K562 (cell line): ENCODE data around the gene FGFR4. TPM values are rescaled to one million over a fixed set of nuclear protein-coding genes. Genes with fewer than 3 reads are reported as not detected.

Experiments
- BCL6 ChIP-seq: fragments of 250-450 bp; sonication (Bioruptor Pico); IDR thresholded peaks from 2 replicates; pipeline ENCODE4 v1.4.0; 2020
- FOXJ2 ChIP-seq: fragments of 200-800 bp; sonication (Bioruptor generic); IDR thresholded peaks from 2 replicates; pipeline ENCODE4 v1.6.1; 2016; ENCODE audit warnings: missing genetic modification characterization, missing compliant biosample characterization
- ILF3 ChIP-seq: fragments of 450-650 bp; IDR thresholded peaks from 2 replicates; pipeline ENCODE4 v1.6.1; 2018; ENCODE audit warnings: antibody characterized with exemption, mild to moderate bottlenecking, moderate library complexity, borderline replicate concordance
- MCM5 ChIP-seq: fragments of 450-650 bp; IDR thresholded peaks from 2 replicates; pipeline ENCODE4 v1.6.1; 2016; ENCODE audit warnings: low read depth
- NR0B1 ChIP-seq: fragments of 450-650 bp; IDR thresholded peaks from one replicate; pipeline ENCODE4 v1.6.1; 2018; ENCODE audit warnings: mild to moderate bottlenecking, moderate library complexity; ENCODE audit not compliant: partially characterized antibody
- PCBP2 ChIP-seq: fragments of 200-400 bp; formaldehyde crosslinking; IDR thresholded peaks from 2 replicates; pipeline ENCODE4 v1.6.1; 2018; ENCODE audit warnings: low read length, low read depth, mild to moderate bottlenecking, moderate library complexity; ENCODE audit not compliant: poor library complexity, severe bottlenecking
- POLR2AphosphoS5 ChIP-seq: IDR thresholded peaks from 2 replicates; pipeline ENCODE4 v1.6.1; 2011; ENCODE audit warnings: mild to moderate bottlenecking, low read depth, low read length, moderate library complexity; ENCODE audit not compliant: control insufficient read depth, insufficient read depth
- POLR3A ChIP-seq: IDR thresholded peaks from 2 replicates; pipeline ENCODE4 v1.6.1; 2011; ENCODE audit warnings: borderline replicate concordance, mild to moderate bottlenecking, moderate library complexity; ENCODE audit not compliant: insufficient read length, insufficient read depth; ENCODE audit errors: extremely low read depth
- PREB ChIP-seq: sonication (generic); formaldehyde crosslinking; IDR thresholded peaks from 2 replicates; pipeline ENCODE4 v1.8.1; 2023; ENCODE audit warnings: mild to moderate bottlenecking, missing genetic modification reagents
- SP1 ChIP-seq: sonication (generic); formaldehyde crosslinking; IDR thresholded peaks from 2 replicates; pipeline ENCODE4 v1.8.1; 2022; ENCODE audit warnings: mild to moderate bottlenecking, missing genetic modification reagents
- STAG1 ChIP-seq: sonication (generic); formaldehyde crosslinking; IDR thresholded peaks from 2 replicates; pipeline ENCODE4 v1.5.0; 2020; ENCODE audit warnings: missing genetic modification reagents, borderline replicate concordance
- TEAD4 ChIP-seq, 2 experiments: sonication (generic) in 1 of 2; formaldehyde crosslinking in 1 of 2; IDR thresholded peaks; 2 replicates each; pipeline versions ENCODE4 v1.6.1 to v1.8.0; 2012 to 2022; ENCODE audit warnings: borderline replicate concordance in 1 of 2, inconsistent platforms in 1 of 2, low read length in 1 of 2, mild to moderate bottlenecking in 1 of 2, missing genetic modification reagents in 1 of 2
- TRIM24 ChIP-seq, 2 experiments: fragments of 450-650 bp; IDR thresholded peaks; 2 replicates each; pipeline ENCODE4 v1.6.1; 2016
- ZNF212 ChIP-seq: fragments of 450-650 bp; formaldehyde crosslinking; IDR thresholded peaks from 2 replicates; pipeline ENCODE4 v1.4.0; 2020; ENCODE audit warnings: mild to moderate bottlenecking
- ZZZ3 ChIP-seq: fragments of 450-650 bp; IDR thresholded peaks from 2 replicates; pipeline ENCODE4 v1.6.1; 2016; ENCODE audit warnings: antibody characterized with exemption, mild to moderate bottlenecking, moderate library complexity
- polyA plus RNA-seq, 8 experiments: library from polyadenylated mRNA; depleted of rRNA in 4 of 8; stranded (reverse) in 5 of 8; unstranded in 3 of 8; fragments of >200 nt; fragmentation: Nextera tagmentation in 2 of 8; fragmentation: Illumina TruSeq in 1 of 8; extraction: Ambion mirVana in 2 of 8; extraction: Trizol in 1 of 8; gene quantifications; 2 replicates each; pipeline versions ENCODE4 v1.2.1 to v1.2.3, GENCODE V29; 2011 to 2014; ENCODE audit warnings: inconsistent platforms in 1 of 8, missing spikeins in 1 of 8
- total RNA-seq, 7 experiments: library from RNA; depleted of rRNA in 6 of 7; stranded (reverse); fragments of >200 nt in 6 of 7; fragmentation: Illumina TruSeq in 2 of 7; extraction: Trizol in 2 of 7; gene quantifications; 2 replicates each; pipeline versions ENCODE4 v1.2.1 to v1.2.3, GENCODE V29; 2011 to 2021; ENCODE audit warnings: low replicate concordance in 1 of 7
- TF ChIP-seq, protein P1 (sequence below): fragments of 450-650 bp; IDR thresholded peaks from 2 replicates; pipeline ENCODE4 v1.6.1; 2017; ENCODE audit warnings: antibody characterized with exemption, mild to moderate bottlenecking
- TF ChIP-seq, protein P2 (sequence below): sonication (generic); formaldehyde crosslinking; IDR thresholded peaks from 2 replicates; pipeline ENCODE4 v1.8.0; 2022; ENCODE audit warnings: missing genetic modification reagents, mild to moderate bottlenecking, moderate library complexity, borderline replicate concordance

FGFR4 gene
- total and polyA plus RNA-seq, 9 of the 15 experiments (the other 6 are each of a cell fraction or from before 2014, with no cell fraction given), result 0.76 to 35.4 (median 7.5) TPM

- TF ChIP-seq PREB (CRISPR knock-in tag) (0 out of 2 replicates have a peak, but pooled peaks have one; percentile 29), ILF3 (no peak), PCBP2 (no peak), TRIM24 (IDR thresholded peaks at IDR 0.05) (peak; percentile 34 to 68; a peak in 2 of 4 replicates), BCL6 (no peak), NR0B1 (no peak), FOXJ2 (tag) (peak; percentile 27; the same call in 1 of the 2 replicates), ZZZ3 (no peak), TEAD4 (IDR thresholded peaks at IDR 0.05; ENCODE audit: low read length) (peak; percentile 68; the same call in 1 of the 2 replicates), TEAD4 (CRISPR knock-in tag; IDR thresholded peaks at IDR 0.05; ENCODE audit: borderline replicate concordance) (no peak), STAG1 (CRISPR knock-in tag) (peak; percentile 93), MCM5 (no peak), POLR2AphosphoS5 (peak; percentile 26; the same call in 1 of the 2 replicates), SP1 (peak; percentile 53; the same call in 1 of the 2 replicates), POLR3A (no peak), ZNF212 (CRISPR knock-in tag) (no peak)
- TF ChIP-seq, protein P1, sequence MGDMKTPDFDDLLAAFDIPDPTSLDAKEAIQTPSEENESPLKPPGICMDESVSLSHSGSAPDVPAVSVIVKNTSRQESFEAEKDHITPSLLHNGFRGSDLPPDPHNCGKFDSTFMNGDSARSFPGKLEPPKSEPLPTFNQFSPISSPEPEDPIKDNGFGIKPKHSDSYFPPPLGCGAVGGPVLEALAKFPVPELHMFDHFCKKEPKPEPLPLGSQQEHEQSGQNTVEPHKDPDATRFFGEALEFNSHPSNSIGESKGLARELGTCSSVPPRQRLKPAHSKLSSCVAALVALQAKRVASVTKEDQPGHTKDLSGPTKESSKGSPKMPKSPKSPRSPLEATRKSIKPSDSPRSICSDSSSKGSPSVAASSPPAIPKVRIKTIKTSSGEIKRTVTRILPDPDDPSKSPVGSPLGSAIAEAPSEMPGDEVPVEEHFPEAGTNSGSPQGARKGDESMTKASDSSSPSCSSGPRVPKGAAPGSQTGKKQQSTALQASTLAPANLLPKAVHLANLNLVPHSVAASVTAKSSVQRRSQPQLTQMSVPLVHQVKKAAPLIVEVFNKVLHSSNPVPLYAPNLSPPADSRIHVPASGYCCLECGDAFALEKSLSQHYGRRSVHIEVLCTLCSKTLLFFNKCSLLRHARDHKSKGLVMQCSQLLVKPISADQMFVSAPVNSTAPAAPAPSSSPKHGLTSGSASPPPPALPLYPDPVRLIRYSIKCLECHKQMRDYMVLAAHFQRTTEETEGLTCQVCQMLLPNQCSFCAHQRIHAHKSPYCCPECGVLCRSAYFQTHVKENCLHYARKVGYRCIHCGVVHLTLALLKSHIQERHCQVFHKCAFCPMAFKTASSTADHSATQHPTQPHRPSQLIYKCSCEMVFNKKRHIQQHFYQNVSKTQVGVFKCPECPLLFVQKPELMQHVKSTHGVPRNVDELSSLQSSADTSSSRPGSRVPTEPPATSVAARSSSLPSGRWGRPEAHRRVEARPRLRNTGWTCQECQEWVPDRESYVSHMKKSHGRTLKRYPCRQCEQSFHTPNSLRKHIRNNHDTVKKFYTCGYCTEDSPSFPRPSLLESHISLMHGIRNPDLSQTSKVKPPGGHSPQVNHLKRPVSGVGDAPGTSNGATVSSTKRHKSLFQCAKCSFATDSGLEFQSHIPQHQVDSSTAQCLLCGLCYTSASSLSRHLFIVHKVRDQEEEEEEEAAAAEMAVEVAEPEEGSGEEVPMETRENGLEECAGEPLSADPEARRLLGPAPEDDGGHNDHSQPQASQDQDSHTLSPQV, result no peak
- TF ChIP-seq, protein P2, sequence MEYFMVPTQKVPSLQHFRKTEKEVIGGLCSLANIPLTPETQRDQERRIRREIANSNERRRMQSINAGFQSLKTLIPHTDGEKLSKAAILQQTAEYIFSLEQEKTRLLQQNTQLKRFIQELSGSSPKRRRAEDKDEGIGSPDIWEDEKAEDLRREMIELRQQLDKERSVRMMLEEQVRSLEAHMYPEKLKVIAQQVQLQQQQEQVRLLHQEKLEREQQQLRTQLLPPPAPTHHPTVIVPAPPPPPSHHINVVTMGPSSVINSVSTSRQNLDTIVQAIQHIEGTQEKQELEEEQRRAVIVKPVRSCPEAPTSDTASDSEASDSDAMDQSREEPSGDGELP (CRISPR knock-in tag), result peak; percentile 42; the same call in 1 of the 2 replicates
Observed at GRCh38 chr5:177113566-177114424, 27.1 kb downstream of the FGFR4 start (continued).
